NB4 (cell line): ENCODE results near the gene ATP6V0C.

Experiments used
- MAX ChIP-seq: IDR thresholded peaks from 2 replicates; pipeline ENCODE4 v1.6.1; 2011; ENCODE audit warnings: low read depth, low read length
- POLR2A ChIP-seq: IDR thresholded peaks from 2 replicates; pipeline ENCODE4 v1.6.1; 2011; ENCODE audit warnings: mild to moderate bottlenecking; ENCODE audit not compliant: insufficient read length; ENCODE audit errors: extremely low read depth
- TF ChIP-seq, protein P1 (sequence below): IDR thresholded peaks from one replicate; pipeline ENCODE4 v1.5.1; 2012; ENCODE audit warnings: low read depth, low read length

GRCh38 chr16:2497695-2498484, 15.9 kb upstream of the ATP6V0C start:
- TF ChIP-seq POLR2A (no peak), MAX (no peak)
- TF ChIP-seq, protein P1, sequence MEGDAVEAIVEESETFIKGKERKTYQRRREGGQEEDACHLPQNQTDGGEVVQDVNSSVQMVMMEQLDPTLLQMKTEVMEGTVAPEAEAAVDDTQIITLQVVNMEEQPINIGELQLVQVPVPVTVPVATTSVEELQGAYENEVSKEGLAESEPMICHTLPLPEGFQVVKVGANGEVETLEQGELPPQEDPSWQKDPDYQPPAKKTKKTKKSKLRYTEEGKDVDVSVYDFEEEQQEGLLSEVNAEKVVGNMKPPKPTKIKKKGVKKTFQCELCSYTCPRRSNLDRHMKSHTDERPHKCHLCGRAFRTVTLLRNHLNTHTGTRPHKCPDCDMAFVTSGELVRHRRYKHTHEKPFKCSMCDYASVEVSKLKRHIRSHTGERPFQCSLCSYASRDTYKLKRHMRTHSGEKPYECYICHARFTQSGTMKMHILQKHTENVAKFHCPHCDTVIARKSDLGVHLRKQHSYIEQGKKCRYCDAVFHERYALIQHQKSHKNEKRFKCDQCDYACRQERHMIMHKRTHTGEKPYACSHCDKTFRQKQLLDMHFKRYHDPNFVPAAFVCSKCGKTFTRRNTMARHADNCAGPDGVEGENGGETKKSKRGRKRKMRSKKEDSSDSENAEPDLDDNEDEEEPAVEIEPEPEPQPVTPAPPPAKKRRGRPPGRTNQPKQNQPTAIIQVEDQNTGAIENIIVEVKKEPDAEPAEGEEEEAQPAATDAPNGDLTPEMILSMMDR: no peak
